ENCODE measurements around the gene REN. TPM values are rescaled to one million over a fixed set of nuclear protein-coding genes. Genes with fewer than 3 reads are reported as not detected.

The REN gene
- total RNA-seq, 1 donor from 2014 or later, result not detected

- DNase-seq (ENCODE audit: low read depth in 2 of 2), result no peak
These were observed 32.0 kb downstream of the REN start for GRCh38 chr1:204134103-204134502.

- no peak for DNase-seq (ENCODE audit: low read depth in 2 of 2)
These were observed 33.4 kb downstream of the REN start for GRCh38 chr1:204132718-204133117.

GRCh38 chr1:204131978-204132377 is 34.2 kb downstream of the REN start:
- no peak for DNase-seq (ENCODE audit: low read depth in 2 of 2)

- DNase-seq (ENCODE audit: low read depth in 2 of 2), result peak in 1 of 2 donors; percentile 86
These were observed 34.9 kb downstream of the REN start for GRCh38 chr1:204130981-204131892.

GRCh38 chr1:204130178-204130577 is 36.0 kb downstream of the REN start:
- peak in 1 of 2 donors; percentile 31 for DNase-seq (ENCODE audit: low read depth in 2 of 2)

- peak; percentile 74 for DNase-seq (ENCODE audit: low read depth in 2 of 2)
These were observed 36.9 kb downstream of the REN start for GRCh38 chr1:204128964-204129896.

GRCh38 chr1:204128464-204128963 is 37.6 kb downstream of the REN start:
- DNase-seq (ENCODE audit: low read depth in 2 of 2), result no peak

GRCh38 chr1:204127597-204128242 is 38.4 kb downstream of the REN start:
- peak; percentile 87 to 88 for DNase-seq (ENCODE audit: low read depth in 2 of 2)

- no peak for DNase-seq (ENCODE audit: low read depth in 2 of 2)
These were observed 39.2 kb downstream of the REN start for GRCh38 chr1:204126956-204127355.

GRCh38 chr1:204126386-204126785 is 39.8 kb downstream of the REN start:
- no peak for DNase-seq (ENCODE audit: low read depth in 2 of 2)

GRCh38 chr1:204125759-204126351 is 40.3 kb downstream of the REN start:
- no peak for DNase-seq (ENCODE audit: low read depth in 2 of 2)

GRCh38 chr1:204124639-204125038 is 41.5 kb downstream of the REN start:
- no peak for DNase-seq (ENCODE audit: low read depth in 2 of 2)

GRCh38 chr1:204123376-204123775 is 42.8 kb downstream of the REN start:
- peak in 1 of 2 donors; percentile 45 for DNase-seq (ENCODE audit: low read depth in 2 of 2)

- DNase-seq (ENCODE audit: low read depth in 2 of 2), result no peak
These were observed 44.1 kb downstream of the REN start for GRCh38 chr1:204121840-204122555.

- DNase-seq (ENCODE audit: low read depth in 2 of 2), result no peak
These were observed 49.6 kb downstream of the REN start for GRCh38 chr1:204116539-204116938.

GRCh38 chr1:204115116-204115515 is 51.0 kb downstream of the REN start:
- no peak for DNase-seq (ENCODE audit: low read depth in 2 of 2)

- no peak for DNase-seq (ENCODE audit: low read depth in 2 of 2)
These were observed 51.5 kb downstream of the REN start for GRCh38 chr1:204114606-204115005.

- peak; percentile 26 to 52 for DNase-seq (ENCODE audit: low read depth in 2 of 2)
These were observed 52.2 kb downstream of the REN start for GRCh38 chr1:204113896-204114295.

- no peak for DNase-seq (ENCODE audit: low read depth in 2 of 2)
These were observed 53.0 kb downstream of the REN start for GRCh38 chr1:204112876-204113730.
